Parathyroid adenoma (tissue), 2 donors: ENCODE data around the gene NCOA1.

Experiments
- H2AFZ ChIP-seq: fragments of 300-600 bp; sonication (generic); one replicate; pipeline ENCODE4 v1.7.0; 2017; ENCODE audit warnings: antibody characterized with exemption, mild to moderate bottlenecking
- H3K27ac ChIP-seq: fragments of 300-600 bp; sonication (generic); one replicate; pipeline ENCODE4 v1.7.0; 2017
- H3K27me3 ChIP-seq: fragments of 300-600 bp; sonication (generic); one replicate; pipeline ENCODE4 v1.7.0; 2017; ENCODE audit warnings: low read length; ENCODE audit not compliant: control insufficient read depth, insufficient read depth
- H3K36me3 ChIP-seq: fragments of 300-600 bp; sonication (generic); one replicate; pipeline ENCODE4 v1.7.0; 2017; ENCODE audit warnings: low read length; ENCODE audit not compliant: control insufficient read depth, insufficient read depth
- H3K4me1 ChIP-seq: fragments of 300-600 bp; sonication (generic); one replicate; pipeline ENCODE4 v1.7.0; 2017; ENCODE audit warnings: control low read depth
- H3K4me2 ChIP-seq: fragments of 300-600 bp; sonication (generic); one replicate; pipeline ENCODE4 v1.7.0; 2017; ENCODE audit warnings: low read length
- H3K4me3 ChIP-seq: fragments of 300-600 bp; sonication (generic); one replicate; pipeline ENCODE4 v1.7.0; 2017; ENCODE audit warnings: low read depth, low read length
- H3K79me2 ChIP-seq: fragments of 300-600 bp; sonication (generic); one replicate; pipeline ENCODE4 v1.7.0; 2017; ENCODE audit warnings: control low read depth
- H3K9ac ChIP-seq: fragments of 300-600 bp; sonication (generic); one replicate; pipeline ENCODE4 v1.7.0; 2017; ENCODE audit warnings: mild to moderate bottlenecking
- H3K9me3 ChIP-seq: fragments of 300-600 bp; sonication (generic); one replicate; pipeline ENCODE4 v1.7.0; 2017; ENCODE audit warnings: low read length; ENCODE audit not compliant: control insufficient read depth
- CTCF ChIP-seq: fragments of 300-600 bp; sonication (generic); IDR thresholded peaks from one replicate; pipeline ENCODE4 v1.7.0; 2017; ENCODE audit warnings: antibody characterized with exemption, mild to moderate bottlenecking
- donor health status: primary hyperparathyroidism.

NCOA1 gene

GRCh38 chr2:24710806-24711205 is 219.8 kb downstream of the NCOA1 start:
- H3K36me3 ChIP-seq: peaks cover 2% of the 10 kb centered on the region
- H2AFZ ChIP-seq: no peak overlapping the region
- no peak overlapping the region for H3K4me3 ChIP-seq
- no peak overlapping the region for H3K27ac ChIP-seq
- no peaks in the 10 kb centered on the region for H3K9me3 ChIP-seq
- no peak for TF ChIP-seq CTCF
- no peaks in the 10 kb centered on the region for H3K27me3 ChIP-seq
- no peaks in the 10 kb centered on the region for H3K79me2 ChIP-seq
- H3K4me1 ChIP-seq: peaks cover 5% of the 10 kb centered on the region
- H3K9ac ChIP-seq: no peak overlapping the region
- H3K4me2 ChIP-seq: no peak overlapping the region

DNA sequence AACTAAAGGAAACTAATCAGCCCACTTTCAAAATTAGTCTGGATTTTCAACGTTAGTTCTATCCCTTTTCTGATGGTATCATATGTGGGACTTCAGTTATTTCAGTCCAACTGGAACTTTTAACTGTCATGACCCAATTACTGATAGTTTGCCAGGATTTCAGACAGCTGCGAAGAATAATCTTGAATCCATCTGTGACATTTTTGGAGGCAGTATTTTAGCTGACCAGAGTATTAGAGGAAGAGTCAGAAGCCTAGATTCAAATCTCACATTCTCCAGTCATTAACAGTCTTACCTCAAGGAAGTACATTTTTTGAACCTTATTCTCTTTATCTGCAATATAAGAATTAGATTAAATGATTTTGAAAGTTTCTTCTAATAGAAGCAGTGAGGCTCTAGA is 220.8 kb downstream of the NCOA1 start:
- Histone ChIP-seq H3K36me3 (peaks cover 2% of the 10 kb centered on the region), H3K27ac (no peak overlapping the region), H3K4me1 (peaks cover 5% of the 10 kb centered on the region), H3K9ac (no peak overlapping the region), H3K4me2 (peak overlapping the region; percentile 6), H3K9me3 (no peaks in the 10 kb centered on the region), H3K27me3 (no peaks in the 10 kb centered on the region), H3K4me3 (peak overlapping the region; percentile 12), H2AFZ (no peak overlapping the region), H3K79me2 (no peaks in the 10 kb centered on the region)
- no peak for TF ChIP-seq CTCF

DNA sequence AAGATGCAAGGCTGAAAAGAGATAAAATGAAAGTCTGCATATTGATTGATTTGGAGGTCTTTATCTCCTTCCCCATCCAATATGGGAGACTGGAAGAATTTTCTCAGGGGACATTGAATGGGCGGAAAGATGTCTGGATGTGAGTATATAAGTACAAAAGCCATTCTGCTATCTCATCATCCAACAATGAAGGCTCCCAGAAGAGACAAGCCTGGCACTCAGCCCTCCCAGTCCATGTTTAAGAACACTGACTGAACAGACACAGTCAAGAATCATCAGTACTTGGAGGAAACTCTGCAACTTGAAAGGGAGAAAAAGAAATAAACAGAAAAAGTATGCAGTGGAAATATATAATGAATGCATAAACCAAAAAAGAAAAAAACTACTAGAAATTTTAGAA is 221.2 kb downstream of the NCOA1 start:
- no peaks in the 10 kb centered on the region for H3K79me2 ChIP-seq
- H2AFZ ChIP-seq: no peak overlapping the region
- peaks cover 2% of the 10 kb centered on the region for H3K36me3 ChIP-seq
- H3K27ac ChIP-seq: no peak overlapping the region
- no peaks in the 10 kb centered on the region for H3K27me3 ChIP-seq
- H3K4me3 ChIP-seq: no peak overlapping the region
- H3K9me3 ChIP-seq: no peaks in the 10 kb centered on the region
- H3K9ac ChIP-seq: no peak overlapping the region
- no peak for TF ChIP-seq CTCF
- peaks cover 5% of the 10 kb centered on the region for H3K4me1 ChIP-seq
- no peak overlapping the region for H3K4me2 ChIP-seq

DNA sequence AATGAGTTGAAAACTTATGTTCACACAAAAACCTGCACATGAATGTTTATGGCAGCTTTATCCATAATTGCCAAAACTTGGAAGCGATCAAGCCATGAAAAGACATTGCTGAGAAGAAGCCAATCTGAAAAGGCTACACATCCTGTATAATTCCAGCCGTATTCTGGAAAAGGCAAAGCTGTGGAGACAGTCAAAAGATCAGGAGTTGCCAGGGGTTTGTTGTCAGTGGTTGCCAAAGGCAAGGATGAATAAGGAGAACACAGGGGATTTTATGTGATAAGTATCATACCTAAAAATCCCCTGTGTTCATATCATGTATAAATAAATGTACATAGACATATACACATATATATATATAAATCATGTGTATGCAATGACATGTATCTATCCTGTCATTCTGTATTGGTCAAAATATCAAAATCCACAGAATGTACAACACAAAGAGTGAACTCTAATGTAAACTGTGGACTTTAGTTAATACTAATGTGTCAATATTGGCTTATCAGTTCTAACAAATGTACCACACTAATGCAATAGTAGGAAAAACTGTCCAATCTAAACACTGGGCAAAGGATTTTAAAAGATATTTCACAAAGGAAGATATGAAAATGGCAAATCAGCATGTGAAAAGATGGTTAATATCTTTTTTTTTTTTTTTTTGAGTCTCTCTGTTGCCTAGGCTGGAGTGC is 226.4 kb downstream of the NCOA1 start:
- no peaks in the 10 kb centered on the region for H3K9me3 ChIP-seq
- H2AFZ ChIP-seq: no peak overlapping the region
- H3K4me2 ChIP-seq: no peak overlapping the region
- H3K79me2 ChIP-seq: no peaks in the 10 kb centered on the region
- no peak overlapping the region for H3K9ac ChIP-seq
- H3K27ac ChIP-seq: no peak overlapping the region
- no peak for TF ChIP-seq CTCF
- no peaks in the 10 kb centered on the region for H3K27me3 ChIP-seq
- no peaks in the 10 kb centered on the region for H3K36me3 ChIP-seq
- H3K4me3 ChIP-seq: no peak overlapping the region
- H3K4me1 ChIP-seq: peaks cover 3% of the 10 kb centered on the region

- Histone ChIP-seq H3K4me3 (no peak overlapping the region), H2AFZ (no peak overlapping the region), H3K4me1 (peaks cover 3% of the 10 kb centered on the region), H3K9me3 (no peaks in the 10 kb centered on the region), H3K27me3 (no peaks in the 10 kb centered on the region), H3K36me3 (no peaks in the 10 kb centered on the region), H3K4me2 (no peak overlapping the region), H3K27ac (no peak overlapping the region), H3K9ac (no peak overlapping the region), H3K79me2 (no peaks in the 10 kb centered on the region)
- no peak for TF ChIP-seq CTCF
Measured at GRCh38 chr2:24720310-24720709, 229.3 kb downstream of the NCOA1 start.
